GM19463 (cell line): Measurements from ENCODE around the gene NHSL2.
A peak's percentile ranks its signal among the peaks of the same experiment; 100 is the strongest.

Source experiments
- ATAC-seq: cut with Tn5 transposase; IDR thresholded peaks from one replicate; pipeline ENCODE4 v1.9.1; 2021; ENCODE audit warnings: mild to moderate bottlenecking, moderate library complexity; ENCODE audit not compliant: unreplicated experiment

The NHSL2 gene

DNA sequence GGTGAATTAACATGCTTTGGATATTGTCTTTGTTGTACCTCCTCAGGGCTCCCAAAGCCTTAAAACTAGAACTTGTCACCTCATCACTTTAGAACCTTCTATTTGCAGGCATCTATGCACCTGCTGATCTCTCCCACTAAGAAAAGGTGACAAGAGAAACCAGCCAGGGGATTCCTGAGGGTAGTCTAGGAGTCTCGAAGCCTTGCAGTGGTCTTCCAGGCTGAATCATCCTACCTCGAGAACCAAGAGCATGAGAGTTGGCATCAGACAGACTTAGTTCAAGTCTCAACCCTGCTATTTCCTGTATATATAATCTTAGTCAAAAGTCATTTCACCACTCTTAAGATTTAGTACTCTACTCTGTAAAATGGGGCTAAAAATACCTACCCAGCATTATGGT lies 191.5 kb downstream of the NHSL2 start:
- no peak for ATAC-seq

DNA sequence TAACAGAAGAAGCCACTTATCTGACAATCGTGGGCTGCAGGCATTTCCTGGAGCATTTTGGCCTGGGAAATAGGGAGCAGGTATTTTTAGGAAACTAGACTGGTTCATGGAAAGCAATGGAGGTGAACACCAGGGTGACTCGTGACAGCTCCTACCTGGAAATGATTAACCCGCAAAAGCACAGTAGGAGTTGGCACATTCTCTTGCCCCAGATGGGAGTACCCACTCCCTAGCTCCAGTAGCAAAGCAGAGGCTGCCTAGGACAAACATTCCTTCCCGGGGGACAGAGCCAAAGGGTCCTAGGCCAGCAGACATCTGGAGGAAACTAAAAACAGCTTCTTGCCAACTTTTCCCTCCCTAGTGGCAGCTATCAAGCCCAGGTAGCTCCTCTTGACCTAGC lies 192.1 kb downstream of the NHSL2 start:
- no peak for ATAC-seq

DNA sequence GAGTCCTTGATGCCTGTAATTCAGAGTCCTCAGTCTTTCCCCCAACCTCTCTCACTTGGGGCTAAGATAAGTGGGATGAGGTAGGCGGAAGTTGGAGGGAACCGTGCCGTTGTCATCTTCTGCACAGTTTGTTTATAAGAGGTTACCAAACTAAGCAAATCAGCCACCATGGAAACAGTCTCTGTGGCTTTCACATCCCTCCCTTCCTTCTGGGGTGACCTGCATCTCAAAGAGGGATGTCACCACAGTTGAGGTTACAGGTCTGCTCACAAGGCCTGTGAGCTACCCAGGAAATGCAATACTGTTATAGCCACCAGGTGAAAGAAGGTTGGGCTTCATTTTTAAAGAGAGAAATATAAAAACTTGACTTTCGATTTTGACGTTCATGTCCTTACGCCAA lies 194.8 kb downstream of the NHSL2 start:
- ATAC-seq = peak; percentile 34

DNA sequence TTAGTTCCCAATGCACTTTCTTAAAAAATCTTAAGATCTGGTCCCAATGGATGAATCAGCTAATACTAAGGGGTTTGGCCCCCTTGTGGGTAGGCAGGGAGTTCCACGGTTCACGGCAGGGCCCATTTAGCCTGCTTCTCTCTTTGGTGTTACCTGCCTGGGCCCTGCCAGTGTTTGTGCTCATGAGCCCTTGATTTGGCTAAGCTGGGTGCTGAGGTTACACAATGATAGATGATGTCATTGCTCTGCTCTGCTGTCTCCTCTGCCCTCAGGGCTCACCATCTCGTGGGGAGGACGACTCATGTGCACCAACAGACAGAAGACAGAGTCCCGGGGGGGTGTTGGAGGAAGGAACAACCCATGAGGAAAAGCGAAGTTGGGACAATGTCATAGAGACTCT lies 196.7 kb downstream of the NHSL2 start:
- ATAC-seq = no peak

DNA sequence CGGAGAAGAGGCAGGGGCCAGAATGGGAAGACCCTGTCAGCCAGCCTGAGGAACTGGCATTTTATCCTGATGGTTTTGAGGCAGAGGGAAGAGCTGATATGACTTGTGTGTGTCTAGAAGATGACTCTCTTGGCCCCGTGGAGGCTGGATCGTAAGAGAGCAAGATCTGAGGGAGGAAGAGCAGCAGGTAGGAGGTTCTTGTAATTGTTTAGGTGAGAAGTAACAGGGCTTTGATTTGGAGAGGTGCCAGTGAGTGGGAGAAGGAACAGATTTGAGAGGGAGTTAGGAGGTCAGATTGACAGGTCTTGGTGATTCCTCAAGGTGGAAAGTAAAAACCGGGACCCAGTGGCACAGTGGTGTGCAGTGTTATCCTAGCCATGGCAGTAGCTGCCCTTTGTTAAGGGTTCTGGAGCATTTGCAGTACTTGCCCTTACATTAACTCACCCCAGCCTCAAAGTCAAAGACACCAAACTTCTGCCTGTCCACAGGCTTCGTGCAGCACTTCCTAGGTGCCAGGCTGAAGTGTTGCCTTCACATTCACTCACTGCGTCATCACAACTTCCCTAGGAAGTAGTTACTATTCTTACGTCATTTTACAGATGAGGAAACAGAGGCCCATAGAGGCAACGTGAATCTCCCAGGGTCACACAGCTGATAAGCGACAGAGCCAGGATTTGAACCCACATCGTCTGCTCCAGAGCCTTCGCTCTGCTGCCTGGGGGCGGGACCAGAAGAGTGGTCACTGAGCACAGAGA lies 197.4 kb downstream of the NHSL2 start:
- no peak for ATAC-seq

DNA sequence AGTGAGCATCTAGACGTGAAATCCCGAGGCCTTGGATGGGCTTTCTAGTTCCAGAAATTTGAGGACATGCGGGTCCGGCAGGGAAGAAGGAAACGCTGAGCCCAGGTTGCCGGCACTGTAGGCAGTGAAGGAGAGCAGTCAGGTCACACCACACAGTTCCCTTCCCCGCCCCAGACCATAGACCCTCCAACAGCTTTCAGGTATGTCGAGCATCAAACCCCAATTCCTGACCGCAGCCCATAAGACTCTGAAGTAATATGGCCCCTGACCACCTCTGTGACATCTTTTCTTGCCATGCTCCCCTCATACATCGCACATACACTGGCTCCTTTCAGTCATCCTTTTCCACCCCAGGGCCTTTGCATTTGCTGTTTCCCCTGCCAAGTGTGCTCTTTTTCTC lies 198.0 kb downstream of the NHSL2 start:
- ATAC-seq = no peak

DNA sequence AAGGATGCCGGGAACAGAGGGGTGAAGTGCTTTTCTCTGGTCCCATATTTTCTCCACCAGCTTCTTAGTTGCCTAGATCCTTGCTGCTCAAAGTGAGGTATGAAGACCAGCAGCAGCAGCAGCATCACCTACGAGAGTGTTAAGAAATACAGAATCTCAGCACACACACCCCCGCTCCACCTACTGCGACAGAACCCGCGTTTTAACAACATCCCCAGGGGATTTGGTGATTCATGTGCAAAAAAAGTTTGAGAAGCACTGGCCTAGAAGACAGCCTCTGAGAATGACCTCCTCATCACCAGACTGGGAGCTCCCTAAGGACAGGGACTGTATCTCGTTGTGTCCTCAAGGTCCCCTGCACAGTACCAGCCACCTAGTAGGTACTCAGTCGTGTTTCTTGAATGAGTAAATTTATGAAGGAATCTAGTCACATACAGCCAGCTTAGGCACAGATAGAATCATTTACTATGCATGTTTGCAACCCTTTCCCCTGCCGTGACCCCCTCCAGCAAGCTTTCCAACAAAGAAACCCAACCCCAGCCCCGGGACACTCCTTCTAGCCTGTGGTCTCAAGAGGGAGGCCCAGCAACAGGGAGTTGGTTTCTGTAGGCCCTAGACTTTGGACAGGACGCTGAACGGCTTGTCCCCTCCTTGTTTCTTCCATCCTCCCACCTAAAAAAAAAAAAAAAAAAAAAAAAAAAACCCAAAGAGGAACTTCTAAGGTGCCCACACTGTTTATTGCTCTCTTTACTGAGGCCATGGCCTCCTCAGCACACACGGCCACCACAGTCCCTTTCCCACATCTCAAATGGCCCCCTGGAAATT lies 199.6 kb downstream of the NHSL2 start:
- no peak for ATAC-seq

DNA sequence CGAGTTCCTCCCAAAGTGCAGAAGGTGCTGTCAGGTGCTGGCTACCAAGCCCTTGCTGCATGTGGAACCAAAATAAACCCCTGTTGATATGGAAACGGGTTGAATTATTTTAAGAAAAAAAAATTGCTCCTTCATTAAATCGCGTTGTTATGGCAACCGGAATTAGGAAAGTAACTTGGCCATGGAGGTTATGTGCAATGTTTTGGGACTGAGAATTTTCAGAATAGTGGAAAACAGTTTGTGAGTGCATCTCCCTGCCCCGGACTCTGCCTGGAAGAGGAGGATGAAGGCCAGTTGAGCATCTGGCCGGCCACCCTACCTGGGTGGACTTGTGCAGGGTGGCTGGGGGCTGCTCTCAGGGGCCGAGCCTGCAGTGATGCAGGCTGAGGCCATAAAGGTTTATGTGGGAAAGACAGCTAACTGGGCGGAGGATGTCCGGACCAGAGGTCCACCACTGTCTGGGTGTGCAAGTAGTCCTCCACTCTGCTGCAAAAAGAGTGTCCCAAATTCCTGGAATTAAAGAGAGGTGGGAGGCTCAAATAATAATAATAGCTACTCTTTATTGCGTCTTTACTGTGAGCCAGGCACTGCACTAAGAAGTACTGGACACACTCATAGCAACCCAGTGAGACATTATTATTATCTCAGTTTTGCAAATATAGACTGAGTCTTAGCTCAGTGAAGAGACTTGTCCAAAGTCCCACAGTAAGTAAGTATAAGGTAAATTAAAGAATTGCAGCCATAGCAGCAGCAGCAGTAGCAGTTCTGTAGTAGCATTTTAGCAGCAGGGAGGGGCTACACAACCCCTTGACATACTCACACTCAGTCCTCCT lies 200.4 kb downstream of the NHSL2 start:
- ATAC-seq = no peak

DNA sequence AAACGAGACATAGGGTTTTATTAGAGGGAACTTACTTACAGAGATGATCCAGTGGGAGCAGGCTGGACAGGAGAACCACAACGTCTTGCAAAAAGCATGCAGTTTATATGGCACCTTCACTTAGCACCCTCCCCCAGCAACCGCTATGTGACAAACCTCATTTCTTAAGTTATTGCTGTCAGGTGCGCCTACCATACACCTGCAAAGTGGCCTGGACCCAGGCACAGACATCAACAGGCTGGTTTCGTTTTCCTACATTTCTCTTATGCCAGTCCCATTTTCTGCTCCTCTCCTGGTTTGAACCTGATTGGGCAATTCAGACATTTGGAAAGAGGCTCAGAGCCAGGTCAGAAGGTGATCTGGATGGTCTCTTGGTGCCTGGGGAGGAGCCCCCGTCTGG lies 202.8 kb downstream of the NHSL2 start:
- ATAC-seq = no peak

DNA sequence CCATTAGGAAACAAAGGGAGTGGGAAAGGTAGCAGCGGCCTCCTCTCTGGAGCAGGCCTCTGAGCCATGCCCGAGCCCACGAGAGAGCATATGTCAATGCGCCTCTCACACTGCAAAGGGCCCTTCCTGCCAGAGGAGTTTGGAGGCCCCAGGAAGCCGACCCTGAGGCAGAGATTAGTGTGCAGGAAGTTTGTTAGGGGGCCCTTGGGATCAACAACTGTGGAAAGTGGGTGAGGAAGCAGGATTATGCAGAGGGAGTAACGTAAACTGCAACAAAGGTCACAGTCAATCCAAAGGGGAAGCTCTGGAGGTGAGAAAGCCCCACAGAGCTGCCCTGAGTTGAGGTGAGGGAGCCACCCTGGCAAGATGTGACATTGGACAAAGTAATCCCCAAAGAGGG lies 203.7 kb downstream of the NHSL2 start:
- ATAC-seq = no peak

DNA sequence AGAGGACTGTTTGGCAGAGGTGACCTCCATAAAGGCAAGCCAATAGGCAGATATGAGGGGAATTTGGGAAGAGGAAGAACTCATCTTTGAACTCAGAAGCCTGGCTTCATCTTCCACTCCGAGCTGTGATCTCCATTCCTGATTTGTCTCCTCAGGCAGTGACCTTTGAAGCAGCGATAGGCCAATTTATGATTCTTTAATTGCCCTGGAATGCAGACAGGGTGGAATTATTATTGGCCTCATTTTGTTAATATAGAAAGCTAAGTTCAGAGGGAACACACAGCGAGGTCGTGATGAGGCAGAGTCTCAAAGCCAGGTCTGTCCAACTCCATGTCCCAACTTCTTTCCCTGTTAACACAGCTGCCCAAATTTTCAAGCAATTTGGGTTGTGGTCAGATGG lies 204.2 kb downstream of the NHSL2 start:
- ATAC-seq = no peak

DNA sequence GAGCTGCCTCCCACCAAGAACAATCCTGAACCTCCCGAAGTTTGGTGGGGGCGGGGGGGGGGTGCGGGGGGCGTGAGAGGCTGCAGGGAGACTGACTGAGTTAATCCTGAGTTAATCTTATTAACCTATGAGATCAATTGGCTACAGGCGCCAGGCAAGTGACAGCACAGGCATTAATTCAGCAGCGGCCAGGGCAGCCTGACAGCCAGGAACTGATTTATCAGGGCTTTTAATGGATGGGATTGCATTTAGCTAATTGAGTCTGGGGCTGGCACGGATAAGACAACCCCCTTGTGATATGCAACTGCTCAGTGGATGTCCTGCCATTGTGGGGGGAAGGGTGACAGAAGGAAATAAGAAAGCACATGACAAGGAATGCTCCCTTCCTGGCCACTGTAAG lies 204.7 kb downstream of the NHSL2 start:
- ATAC-seq = no peak

DNA sequence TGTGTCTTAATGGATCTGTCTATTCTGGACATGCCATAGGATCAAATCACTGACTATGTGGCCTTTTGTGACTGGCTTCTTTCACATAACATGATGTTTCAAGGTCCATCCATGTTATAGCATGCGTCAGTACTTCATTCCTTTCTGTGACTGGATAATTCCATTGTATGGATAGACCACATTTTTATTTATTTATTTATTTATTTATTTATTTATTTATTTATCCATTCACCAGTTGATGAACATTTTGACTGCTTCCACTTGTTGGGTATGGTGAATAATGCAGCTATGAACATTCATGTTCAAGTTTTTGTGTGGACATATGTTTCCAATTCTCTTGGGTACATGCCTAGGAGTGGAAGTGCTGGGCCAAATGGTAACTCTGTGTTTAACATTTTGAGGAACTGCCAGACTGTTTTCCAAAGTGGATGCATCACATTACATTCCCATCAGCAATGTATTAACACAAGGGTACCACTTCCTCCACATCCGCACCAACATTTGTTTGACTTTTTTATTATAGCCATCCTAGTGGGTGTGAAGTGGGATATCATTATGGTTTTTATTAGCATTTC lies 207.1 kb downstream of the NHSL2 start:
- no peak for ATAC-seq

DNA sequence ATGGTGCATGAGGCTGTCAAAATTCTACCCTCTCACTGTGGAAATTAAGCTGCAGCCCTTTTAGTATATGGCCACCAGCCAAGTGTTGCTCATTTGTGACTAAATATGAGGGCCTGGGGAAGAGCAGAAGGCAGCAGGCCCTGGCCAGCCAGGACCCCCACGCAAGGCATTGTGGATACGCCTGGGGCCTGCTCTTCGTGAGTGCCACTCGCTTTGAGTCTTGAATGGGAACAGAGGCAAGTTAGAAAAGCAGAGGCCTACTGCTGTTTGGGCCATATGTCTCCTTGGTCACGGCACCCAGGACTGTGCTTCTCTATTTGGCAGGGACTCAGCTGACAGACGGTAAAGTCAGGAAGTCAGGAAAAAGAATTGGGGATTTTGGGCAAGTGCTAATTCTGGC lies 210.2 kb downstream of the NHSL2 start:
- no peak for ATAC-seq

DNA sequence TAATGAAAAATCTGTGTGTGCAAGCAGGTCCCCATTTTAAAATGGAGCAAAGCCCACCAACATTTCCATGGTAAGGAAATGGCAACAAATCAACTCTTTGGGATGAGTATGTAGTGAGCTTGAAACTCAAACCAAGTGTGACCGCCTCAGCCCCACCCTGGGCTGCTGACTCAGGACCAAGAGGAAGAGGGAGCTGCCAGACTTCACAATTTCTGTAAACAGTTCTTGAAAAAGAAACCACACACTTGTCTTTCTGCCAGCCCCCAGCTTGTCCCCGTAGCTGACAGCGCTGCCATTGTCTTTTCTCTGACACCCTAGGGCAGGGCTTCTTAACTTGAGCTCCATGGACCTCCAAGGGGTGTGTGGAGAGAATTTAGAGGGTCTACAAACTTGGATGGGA lies 210.7 kb downstream of the NHSL2 start:
- peak; percentile 54 for ATAC-seq

DNA sequence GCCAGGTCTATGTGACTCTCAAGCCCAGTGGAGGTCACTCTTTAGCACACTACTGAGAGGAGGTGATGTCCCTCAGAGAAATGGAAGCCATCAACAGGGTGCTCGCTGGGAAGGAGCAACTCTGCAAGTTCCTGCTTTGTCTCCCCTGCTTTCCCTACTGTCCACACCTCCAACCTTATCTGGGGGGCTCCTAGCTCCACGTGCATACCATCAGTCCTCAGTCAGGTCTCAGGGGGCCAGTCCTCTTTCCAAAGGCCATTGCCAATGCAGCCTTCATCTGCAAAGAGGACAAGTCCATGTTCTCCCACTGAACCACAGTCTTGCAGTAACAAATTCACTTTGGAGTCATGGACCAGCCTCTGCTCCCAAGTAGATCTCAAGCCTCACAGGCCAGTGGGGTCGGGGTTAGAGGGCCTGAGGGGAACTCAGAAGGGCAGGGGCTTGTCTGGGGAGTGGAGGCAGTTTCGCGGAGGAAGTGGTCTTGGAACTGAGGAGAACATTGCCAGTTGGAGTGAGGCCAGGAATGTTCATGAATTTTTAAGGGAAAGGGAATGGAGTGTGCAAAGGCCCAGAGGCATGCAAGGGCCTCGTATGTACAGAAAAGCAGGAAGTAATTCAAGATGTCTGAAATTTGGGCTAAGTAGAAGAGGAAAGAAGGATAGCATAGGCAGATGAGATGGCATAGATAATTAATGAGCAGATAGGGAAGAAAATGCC lies 212.1 kb downstream of the NHSL2 start:
- no peak for ATAC-seq

DNA sequence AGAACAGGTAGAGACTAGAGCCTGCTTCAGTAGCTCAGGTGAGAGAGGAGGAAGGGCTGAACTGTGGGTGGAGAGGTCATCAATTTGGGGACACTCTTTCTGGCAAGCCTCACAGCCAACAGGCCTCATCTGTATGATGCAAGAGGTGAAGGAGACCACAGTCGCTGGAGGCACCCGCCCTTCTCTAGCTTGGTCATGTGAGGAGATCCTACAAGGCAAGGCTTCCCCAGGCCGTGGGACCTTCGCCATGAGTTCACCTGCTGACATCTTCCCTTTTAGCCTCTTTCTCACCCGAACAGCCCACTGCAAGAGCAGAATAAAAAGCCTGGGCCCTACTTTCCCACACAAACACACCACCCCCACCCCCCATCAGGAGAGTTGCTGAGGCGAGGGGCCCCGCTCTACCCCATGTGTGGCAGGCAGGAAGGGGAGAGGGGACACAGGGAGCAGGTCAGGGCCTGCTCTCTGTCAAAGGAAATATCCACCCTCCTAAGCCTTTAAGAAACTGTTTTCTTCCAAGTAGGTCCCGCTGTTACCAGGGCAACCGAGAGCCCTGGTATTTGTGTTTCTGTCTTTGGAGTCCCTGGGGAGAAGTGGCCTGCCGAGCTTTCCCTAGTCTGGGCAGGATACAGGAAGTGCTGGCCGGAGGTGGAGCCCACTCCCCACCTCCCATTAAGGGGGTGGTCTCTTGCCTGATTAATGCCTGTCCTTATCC lies 213.0 kb downstream of the NHSL2 start:
- no peak for ATAC-seq

DNA sequence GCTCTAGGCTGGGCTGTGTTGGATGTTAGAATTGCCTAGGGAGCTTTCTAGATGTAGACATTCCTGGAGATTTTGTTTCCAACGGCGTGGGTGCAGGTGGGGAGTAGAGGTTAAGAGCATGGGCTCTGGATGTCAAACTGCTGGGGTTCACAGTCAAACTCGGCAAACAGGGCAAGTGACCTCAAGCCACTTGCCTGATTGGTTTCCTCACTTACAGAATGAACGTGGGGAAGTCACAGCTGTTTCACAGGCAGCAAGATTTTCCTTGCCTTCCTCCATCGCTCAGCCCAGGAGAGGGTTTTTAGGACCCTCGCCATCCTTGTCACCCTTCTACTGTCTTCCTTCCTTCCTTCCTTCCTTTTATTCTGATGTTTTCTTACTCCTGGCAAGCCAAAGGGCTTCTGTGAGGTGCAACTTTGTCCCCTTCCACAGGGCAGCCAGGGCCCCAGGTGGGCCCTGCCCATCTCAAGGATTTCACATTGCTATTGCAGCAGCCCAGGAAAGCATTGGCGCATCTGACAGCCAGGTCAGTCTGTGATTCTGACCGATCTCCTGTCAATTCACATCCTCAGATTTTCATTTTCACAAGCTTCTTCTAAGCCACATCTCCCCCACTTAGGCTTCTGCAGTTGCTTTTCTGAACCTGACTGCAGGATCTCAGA lies 214.0 kb downstream of the NHSL2 start:
- ATAC-seq = no peak

DNA sequence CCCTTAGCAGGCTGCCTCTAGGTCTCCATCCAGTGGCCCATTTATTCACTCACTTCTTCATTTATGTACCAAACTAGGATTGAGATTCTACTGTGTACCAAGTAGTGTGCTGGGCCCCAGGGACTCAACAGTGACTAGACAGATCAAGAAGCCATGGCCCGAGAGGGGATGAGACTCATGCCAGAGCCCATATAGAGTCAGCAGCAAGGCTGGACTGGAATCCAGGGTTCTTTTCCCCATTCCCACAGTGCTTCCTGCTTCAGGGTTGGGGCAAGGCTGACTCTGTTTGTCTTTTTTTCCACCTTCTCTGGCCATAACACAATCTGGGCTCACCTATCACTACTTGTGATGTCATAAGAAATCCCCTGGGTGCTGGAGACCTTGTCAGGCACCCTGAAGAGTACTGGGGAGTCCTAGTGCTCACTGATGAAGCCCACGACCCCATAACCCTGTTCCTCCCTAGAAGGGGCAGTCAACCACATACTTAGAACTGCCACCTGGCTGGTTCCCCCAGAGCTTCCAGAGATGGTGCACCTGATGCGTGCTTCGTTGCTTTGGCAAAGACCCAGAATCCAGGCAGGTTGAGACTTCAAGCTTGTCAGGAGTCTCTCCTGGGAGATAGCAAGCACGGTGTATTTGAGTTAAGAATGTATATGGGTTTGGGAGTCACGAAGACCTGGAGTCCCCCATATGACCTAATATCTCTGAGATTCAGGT lies 214.8 kb downstream of the NHSL2 start:
- ATAC-seq = no peak
